ENCODE measurements around the gene ESRRA. TPM values are rescaled to one million over a fixed set of nuclear protein-coding genes. Genes with fewer than 3 reads are reported as not detected.

Gene ESRRA
- total RNA-seq, 1 experiment from 2014 or later, result 16.2 TPM

GRCh38 chr11:64275031-64275800 lies 30.1 kb upstream of the ESRRA start:
- no peak for DNase-seq (ENCODE audit: low spot score)

- DNase-seq (ENCODE audit: low spot score), result no peak
These were observed 29.5 kb upstream of the ESRRA start for GRCh38 chr11:64275841-64276240.

GRCh38 chr11:64276653-64277431 lies 28.5 kb upstream of the ESRRA start:
- peak; percentile 49 for DNase-seq (ENCODE audit: low spot score)

- DNase-seq (ENCODE audit: low spot score), result no peak
These were observed 26.6 kb upstream of the ESRRA start for GRCh38 chr11:64278576-64279190.

GRCh38 chr11:64281957-64282770 lies 23.2 kb upstream of the ESRRA start:
- DNase-seq (ENCODE audit: low spot score), result no peak

- no peak for DNase-seq (ENCODE audit: low spot score)
These were observed 22.2 kb upstream of the ESRRA start for GRCh38 chr11:64283092-64283491.

- DNase-seq (ENCODE audit: low spot score), result peak; percentile 83
These were observed 21.0 kb upstream of the ESRRA start, which contains the start of gene BAD for GRCh38 chr11:64284048-64284961. Gene BAD, minus strand, starts transcription at chr11:64284665. Its CDS starts 297 bp downstream, at chr11:64284368.

- DNase-seq (ENCODE audit: low spot score), result peak; percentile 56
These were observed 20.1 kb upstream of the ESRRA start, which contains the start of gene GPR137 for GRCh38 chr11:64284962-64285884. Gene GPR137, plus strand, starts transcription at chr11:64285848. Its CDS starts 677 bp downstream, at chr11:64286525.

GRCh38 chr11:64285885-64286800 lies 19.2 kb upstream of the ESRRA start:
- no peak for DNase-seq (ENCODE audit: low spot score)

GRCh38 chr11:64286801-64287159 lies 18.5 kb upstream of the ESRRA start:
- DNase-seq (ENCODE audit: low spot score), result no peak

- DNase-seq (ENCODE audit: low spot score), result no peak
These were observed 17.5 kb upstream of the ESRRA start for GRCh38 chr11:64287676-64288352.

- no peak for DNase-seq (ENCODE audit: low spot score)
These were observed 17.0 kb upstream of the ESRRA start for GRCh38 chr11:64288353-64288750.

- DNase-seq (ENCODE audit: low spot score), result no peak
These were observed 16.2 kb upstream of the ESRRA start for GRCh38 chr11:64289002-64289564.

GRCh38 chr11:64290352-64291261 lies 14.7 kb upstream of the ESRRA start:
- no peak for DNase-seq (ENCODE audit: low spot score)

- no peak for DNase-seq (ENCODE audit: low spot score)
These were observed 14.0 kb upstream of the ESRRA start, which contains the start of gene KCNK4 for GRCh38 chr11:64291262-64291751. Gene KCNK4, plus strand, starts transcription at chr11:64291302. Its CDS starts 1,717 bp downstream, at chr11:64293019.
